IPS-11a (cell line): Measurements from ENCODE around the gene SFRP2.
A peak's percentile ranks its signal among the peaks of the same experiment; 100 is the strongest.

ENCODE experiments used
- H3K4me3 ChIP-seq: one replicate; pipeline ENCODE4 v1.5.1; 2013; ENCODE audit warnings: low read depth, low read length, control low read depth

SFRP2 gene

GRCh38 chr4:153773236-153773690, 15.6 kb downstream of the SFRP2 start:
- H3K4me3 ChIP-seq: no peak overlapping the region

GRCh38 chr4:153771046-153771445, 17.8 kb downstream of the SFRP2 start:
- no peak overlapping the region for H3K4me3 ChIP-seq

- H3K4me3 ChIP-seq: no peak overlapping the region
These were observed 22.1 kb downstream of the SFRP2 start for GRCh38 chr4:153766758-153767157.

- no peak overlapping the region for H3K4me3 ChIP-seq
These were observed 23.0 kb downstream of the SFRP2 start for GRCh38 chr4:153765894-153766293.

- no peak overlapping the region for H3K4me3 ChIP-seq
These were observed 24.1 kb downstream of the SFRP2 start for GRCh38 chr4:153764601-153765368.

- H3K4me3 ChIP-seq: no peak overlapping the region
These were observed 25.5 kb downstream of the SFRP2 start for GRCh38 chr4:153763404-153763803.

GRCh38 chr4:153759407-153760316, 29.2 kb downstream of the SFRP2 start, which contains the start of gene RNF175:
Gene RNF175 (minus strand): TSS chr4:153760024. CDS start chr4:153759862, 162 bp downstream.
- H3K4me3 ChIP-seq: peak within 1 kb of the TSS; percentile 75

- peak overlapping the region; percentile 75 for H3K4me3 ChIP-seq
These were observed 30.0 kb downstream of the SFRP2 start for GRCh38 chr4:153758688-153759406.

- H3K4me3 ChIP-seq: no peak overlapping the region
These were observed 30.7 kb downstream of the SFRP2 start for GRCh38 chr4:153758136-153758535.

GRCh38 chr4:153757407-153757806, 31.5 kb downstream of the SFRP2 start:
- H3K4me3 ChIP-seq: no peak overlapping the region

- H3K4me3 ChIP-seq: no peak overlapping the region
These were observed 33.7 kb downstream of the SFRP2 start for GRCh38 chr4:153755186-153755585.

- H3K4me3 ChIP-seq: no peak overlapping the region
These were observed 38.6 kb downstream of the SFRP2 start for GRCh38 chr4:153750197-153750817.

GRCh38 chr4:153748378-153748777, 40.5 kb downstream of the SFRP2 start:
- no peak overlapping the region for H3K4me3 ChIP-seq

GRCh38 chr4:153747406-153747955, 41.4 kb downstream of the SFRP2 start:
- H3K4me3 ChIP-seq: no peak overlapping the region

GRCh38 chr4:153745651-153746050, 43.2 kb downstream of the SFRP2 start:
- no peak overlapping the region for H3K4me3 ChIP-seq

- no peak overlapping the region for H3K4me3 ChIP-seq
These were observed 47.3 kb downstream of the SFRP2 start for GRCh38 chr4:153741541-153741940.

GRCh38 chr4:153735906-153736461, 52.9 kb downstream of the SFRP2 start:
- no peak overlapping the region for H3K4me3 ChIP-seq

GRCh38 chr4:153733751-153734448, 55.0 kb downstream of the SFRP2 start:
- H3K4me3 ChIP-seq: no peak overlapping the region

- no peak overlapping the region for H3K4me3 ChIP-seq
These were observed 57.6 kb downstream of the SFRP2 start for GRCh38 chr4:153731239-153731638.
